ENCODE measurements around the gene SP140. TPM values are rescaled to one million over a fixed set of nuclear protein-coding genes. Genes with fewer than 3 reads are reported as not detected.

The SP140 gene
- total RNA-seq, 1 donor from 2014 or later = not detected

DNA sequence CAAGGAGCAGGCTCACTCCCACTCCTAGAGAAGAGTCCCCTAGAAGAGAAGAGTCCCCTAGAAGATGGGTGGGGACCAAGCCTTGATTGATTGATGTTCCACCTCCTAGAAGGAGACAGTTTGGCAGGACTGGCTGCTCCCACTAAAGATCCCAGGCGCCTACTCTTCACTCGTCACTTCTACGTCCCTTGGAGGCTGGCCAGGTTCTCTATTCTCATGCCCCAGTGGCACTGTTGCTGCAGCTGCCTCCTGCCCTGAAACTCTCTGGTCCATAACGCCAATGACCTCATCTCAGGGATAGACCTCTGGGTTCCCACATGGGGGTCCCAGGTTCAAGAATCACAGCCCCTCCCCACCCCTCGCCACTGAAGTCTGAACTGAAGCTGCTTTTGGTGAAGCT, 99.0 kb downstream of the SP140 start:
- no peak overlapping the region for H3K4me3 ChIP-seq (ENCODE audit: low read depth, low read length)
- FAIRE-seq = no peak
- TF ChIP-seq, protein P1, sequence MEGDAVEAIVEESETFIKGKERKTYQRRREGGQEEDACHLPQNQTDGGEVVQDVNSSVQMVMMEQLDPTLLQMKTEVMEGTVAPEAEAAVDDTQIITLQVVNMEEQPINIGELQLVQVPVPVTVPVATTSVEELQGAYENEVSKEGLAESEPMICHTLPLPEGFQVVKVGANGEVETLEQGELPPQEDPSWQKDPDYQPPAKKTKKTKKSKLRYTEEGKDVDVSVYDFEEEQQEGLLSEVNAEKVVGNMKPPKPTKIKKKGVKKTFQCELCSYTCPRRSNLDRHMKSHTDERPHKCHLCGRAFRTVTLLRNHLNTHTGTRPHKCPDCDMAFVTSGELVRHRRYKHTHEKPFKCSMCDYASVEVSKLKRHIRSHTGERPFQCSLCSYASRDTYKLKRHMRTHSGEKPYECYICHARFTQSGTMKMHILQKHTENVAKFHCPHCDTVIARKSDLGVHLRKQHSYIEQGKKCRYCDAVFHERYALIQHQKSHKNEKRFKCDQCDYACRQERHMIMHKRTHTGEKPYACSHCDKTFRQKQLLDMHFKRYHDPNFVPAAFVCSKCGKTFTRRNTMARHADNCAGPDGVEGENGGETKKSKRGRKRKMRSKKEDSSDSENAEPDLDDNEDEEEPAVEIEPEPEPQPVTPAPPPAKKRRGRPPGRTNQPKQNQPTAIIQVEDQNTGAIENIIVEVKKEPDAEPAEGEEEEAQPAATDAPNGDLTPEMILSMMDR (IDR thresholded peaks at IDR 0.05; ENCODE audit: insufficient read depth, low read length, severe bottlenecking) = no peak
- H3K27me3 ChIP-seq (ENCODE audit: control insufficient read depth, insufficient read depth, low read length) = no peaks in the 10 kb centered on the region
- no peaks in the 10 kb centered on the region for H3K36me3 ChIP-seq (ENCODE audit: control insufficient read depth, insufficient read depth, low read length)
- DNase-seq (ENCODE audit: low read depth) = no peak

DNA sequence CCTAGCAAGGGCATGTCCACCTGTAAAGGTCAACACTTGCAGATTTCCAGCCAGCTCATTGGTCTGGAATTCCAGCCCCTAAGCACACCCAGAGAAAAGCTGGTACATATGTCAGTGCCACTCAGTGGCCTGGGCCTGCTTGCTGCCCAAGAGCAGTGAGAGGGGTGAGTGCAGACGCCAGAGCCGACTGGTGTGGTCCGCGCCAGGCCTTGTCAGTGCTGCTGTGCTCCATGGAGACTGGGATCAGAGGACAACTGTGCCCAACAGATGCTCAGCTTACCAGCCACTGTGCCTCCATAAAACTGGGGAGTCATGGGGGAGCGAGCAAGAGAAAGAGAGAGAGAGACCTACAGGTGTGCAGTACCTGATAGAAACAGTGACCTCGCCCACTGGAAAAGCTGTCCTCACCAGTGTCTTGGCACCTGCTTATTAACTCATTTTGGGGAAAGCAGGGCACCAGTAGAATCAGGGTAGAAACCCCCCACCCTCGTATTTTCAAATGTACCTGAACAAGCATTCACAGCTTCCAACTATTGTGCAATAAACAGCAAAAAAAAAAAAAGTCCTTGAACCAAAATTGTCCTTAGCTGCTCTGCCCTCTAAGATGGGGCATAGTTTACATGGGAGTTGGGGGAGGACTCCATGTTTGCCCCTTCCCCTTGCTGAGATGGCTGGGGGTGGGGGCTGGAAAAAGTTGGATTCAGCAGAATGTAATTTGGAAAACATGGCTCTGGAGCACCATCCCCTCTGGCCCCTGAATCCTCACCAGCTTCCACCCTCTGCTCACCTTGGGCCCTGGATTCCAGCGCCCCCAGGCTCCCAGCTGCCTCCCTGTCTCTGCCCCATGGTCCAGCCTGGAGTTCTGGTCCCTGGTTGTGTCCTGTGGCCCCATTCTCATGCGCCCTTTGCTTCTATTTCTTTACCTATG, 100.0 kb downstream of the SP140 start:
- TF ChIP-seq, protein P1 (IDR thresholded peaks at IDR 0.05; ENCODE audit: insufficient read depth, low read length, severe bottlenecking) = no peak
- Histone ChIP-seq H3K36me3 (ENCODE audit: control insufficient read depth, insufficient read depth, low read length) (no peaks in the 10 kb centered on the region), H3K27me3 (ENCODE audit: control insufficient read depth, insufficient read depth, low read length) (no peaks in the 10 kb centered on the region), H3K4me3 (ENCODE audit: low read depth, low read length) (no peak overlapping the region)
- FAIRE-seq (no peak), DNase-seq (ENCODE audit: low read depth) (no peak)

DNA sequence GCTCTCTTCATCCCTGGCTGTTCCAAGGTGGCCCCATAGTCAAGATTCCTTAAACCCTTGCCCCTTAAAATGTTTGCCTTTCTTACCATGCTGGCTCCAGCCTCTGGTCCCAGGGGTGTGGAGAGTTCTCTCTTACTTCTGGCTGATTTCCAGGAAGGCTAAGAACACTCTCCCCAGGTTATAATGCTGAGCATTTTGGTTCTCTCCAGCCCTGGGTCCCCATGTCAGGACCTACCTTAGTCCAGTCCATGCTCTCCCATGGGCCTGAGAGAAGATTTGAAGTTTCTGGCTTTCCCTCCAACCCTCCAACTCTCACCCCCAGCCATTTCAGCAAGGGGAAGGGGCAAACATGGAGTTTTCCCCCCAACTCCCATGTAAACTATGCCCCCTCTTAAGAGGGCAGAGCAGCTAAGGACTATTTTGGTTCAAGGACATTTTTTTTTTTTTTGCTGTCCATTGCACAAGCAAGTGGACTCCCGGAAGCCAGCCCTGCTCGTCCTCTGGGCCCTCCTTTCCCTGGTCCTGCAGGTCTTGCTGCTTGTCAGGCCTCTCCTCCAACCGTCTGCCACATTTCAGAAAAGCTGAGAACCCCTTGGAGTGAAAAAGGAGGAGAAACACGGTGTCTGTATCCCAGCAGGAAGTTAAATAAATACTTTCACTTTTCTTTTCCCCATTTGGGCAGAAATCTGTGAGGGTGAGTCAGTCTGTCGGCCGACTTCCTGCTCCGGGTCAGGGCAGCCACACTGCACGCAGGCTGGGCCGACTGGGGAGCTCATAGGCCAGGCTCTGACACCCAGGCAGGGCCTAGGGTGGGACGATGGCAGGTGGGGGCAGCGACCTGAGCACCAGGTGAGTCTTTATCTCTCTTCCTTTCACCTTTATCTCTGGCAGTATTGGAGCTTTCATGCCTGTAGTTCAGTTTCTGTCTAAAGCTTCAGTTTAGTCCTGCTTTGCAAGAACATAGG, 101.2 kb downstream of the SP140 start, which contains the start of gene SP140L:
Gene SP140L, plus strand, starts transcription at position 741 of the 965 bp plus-strand sequence. Its CDS starts 77 bp downstream, at position 818.
- H3K36me3 ChIP-seq (ENCODE audit: control insufficient read depth, insufficient read depth, low read length) = no peaks in the 10 kb centered on the region
- FAIRE-seq = peak; percentile 80
- DNase-seq (ENCODE audit: low read depth) = peak; percentile 69
- TF ChIP-seq, protein P1 (IDR thresholded peaks at IDR 0.05; ENCODE audit: insufficient read depth, low read length, severe bottlenecking) = no peak
- peak within 1 kb of the TSS; percentile 36 for H3K4me3 ChIP-seq (ENCODE audit: low read depth, low read length)
- no peaks in the 10 kb centered on the region for H3K27me3 ChIP-seq (ENCODE audit: control insufficient read depth, insufficient read depth, low read length)

DNA sequence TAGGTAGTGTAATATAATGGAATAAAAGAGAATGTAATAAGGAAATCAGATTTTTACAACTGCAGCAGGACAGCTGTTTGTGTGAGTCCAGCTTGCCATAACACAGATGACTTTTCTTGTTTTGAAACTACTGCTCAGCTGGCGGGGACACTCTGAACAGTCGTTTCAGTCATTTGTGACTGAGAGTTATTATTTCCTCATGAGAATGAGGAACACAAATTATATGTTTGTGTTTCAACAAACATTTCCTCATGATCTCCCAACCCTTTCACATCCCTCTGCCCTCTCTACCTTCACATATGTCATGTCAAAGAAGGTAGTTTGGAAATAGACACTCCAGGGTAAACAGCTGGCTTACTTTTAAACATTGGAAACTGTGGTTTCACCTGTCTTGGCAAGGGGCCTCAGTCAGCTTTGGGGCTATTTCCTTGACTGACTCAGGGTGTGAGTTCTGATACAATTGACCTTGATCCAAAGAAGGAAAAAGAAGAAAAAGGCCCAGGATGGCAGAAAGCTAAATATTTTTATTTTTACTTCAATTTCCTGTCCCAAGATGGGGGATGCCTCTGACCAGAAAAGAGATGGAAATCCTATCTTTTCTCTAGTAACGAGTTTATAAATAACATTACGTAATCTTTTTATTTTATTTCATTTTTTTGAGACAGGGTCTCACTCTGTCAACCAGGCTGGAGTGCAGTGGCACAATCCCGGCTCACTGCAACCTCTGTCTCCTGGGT, 102.0 kb downstream of the SP140 start:
- FAIRE-seq = no peak
- Histone ChIP-seq H3K36me3 (ENCODE audit: control insufficient read depth, insufficient read depth, low read length) (no peaks in the 10 kb centered on the region), H3K27me3 (ENCODE audit: control insufficient read depth, insufficient read depth, low read length) (no peaks in the 10 kb centered on the region), H3K4me3 (ENCODE audit: low read depth, low read length) (peak overlapping the region; percentile 36)
- DNase-seq (ENCODE audit: low read depth) = peak; percentile 26
- TF ChIP-seq, protein P1 (IDR thresholded peaks at IDR 0.05; ENCODE audit: insufficient read depth, low read length, severe bottlenecking) = no peak

DNA sequence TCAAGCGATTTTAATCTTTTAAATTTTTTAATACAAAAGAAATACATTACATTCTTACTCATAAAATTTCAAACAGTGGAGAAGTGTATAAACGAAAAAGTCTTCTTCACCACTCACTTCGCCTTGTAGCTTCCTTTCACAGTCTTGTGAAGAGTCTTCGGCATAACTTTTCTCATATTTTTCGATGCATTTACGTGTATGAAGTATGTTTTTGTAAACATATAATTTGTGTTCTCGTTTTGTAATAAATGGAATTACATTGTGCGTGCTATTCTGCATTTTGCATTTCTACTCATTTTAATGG, 102.6 kb downstream of the SP140 start:
- Histone ChIP-seq H3K4me3 (ENCODE audit: low read depth, low read length) (no peak overlapping the region), H3K36me3 (ENCODE audit: control insufficient read depth, insufficient read depth, low read length) (no peaks in the 10 kb centered on the region), H3K27me3 (ENCODE audit: control insufficient read depth, insufficient read depth, low read length) (no peaks in the 10 kb centered on the region)
- FAIRE-seq = no peak
- DNase-seq (ENCODE audit: low read depth) = no peak
- TF ChIP-seq, protein P1 (IDR thresholded peaks at IDR 0.05; ENCODE audit: insufficient read depth, low read length, severe bottlenecking) = no peak

Data from bronchial epithelial cell (primary cell).